ENCODE results near the gene PARP12.

PARP12 gene

GRCh38 chr7:140041659-140042385 is 20.9 kb downstream of the PARP12 start:
- TF ChIP-seq JUND (IDR thresholded peaks at IDR 0.05; ENCODE audit: low read depth) = no peak
- in situ Hi-C loops (cut with HindIII; ENCODE audit: low pct_unique_long_range_greater_than_20kb, low sequenced_read_pairs) = no loop called here
- DNase-seq (ENCODE audit: low read depth in 1 of 2, low spot score in 1 of 2) = no peak

DNA sequence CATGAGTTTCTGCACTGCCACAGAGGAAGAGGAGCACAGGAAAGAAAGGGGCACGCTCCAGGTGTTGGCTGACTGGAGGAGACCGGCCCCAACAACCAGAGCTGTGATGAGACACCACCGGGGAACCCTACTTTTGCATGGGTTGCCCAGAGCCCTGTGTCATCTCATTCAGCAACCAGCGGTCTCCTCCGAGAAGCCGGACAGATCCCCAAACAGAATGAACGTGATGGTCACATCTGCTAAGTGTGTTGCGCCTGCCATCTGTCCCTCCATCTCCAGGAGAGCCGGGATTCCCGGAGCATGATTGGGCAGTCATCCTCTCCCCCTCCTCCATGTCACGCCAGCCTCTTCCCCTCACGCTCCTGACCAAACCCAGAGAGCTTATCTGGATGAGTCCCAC is 22.9 kb downstream of the PARP12 start:
- no peak for TF ChIP-seq JUND (IDR thresholded peaks at IDR 0.05; ENCODE audit: low read depth)
- no peak for DNase-seq (ENCODE audit: low read depth in 1 of 2, low spot score in 1 of 2)
- in situ Hi-C loops (cut with HindIII; ENCODE audit: low pct_unique_long_range_greater_than_20kb, low sequenced_read_pairs) = no loop called here

GRCh38 chr7:140039066-140039465 is 23.7 kb downstream of the PARP12 start:
- DNase-seq (ENCODE audit: low read depth in 1 of 2, low spot score in 1 of 2) = no peak
- in situ Hi-C loops (cut with HindIII; ENCODE audit: low pct_unique_long_range_greater_than_20kb, low sequenced_read_pairs) = no loop called here
- TF ChIP-seq JUND (IDR thresholded peaks at IDR 0.05; ENCODE audit: low read depth) = no peak

GRCh38 chr7:140036224-140036962 is 26.4 kb downstream of the PARP12 start:
- no peak for TF ChIP-seq JUND (IDR thresholded peaks at IDR 0.05; ENCODE audit: low read depth)
- in situ Hi-C loops (cut with HindIII; ENCODE audit: low pct_unique_long_range_greater_than_20kb, low sequenced_read_pairs) = no loop called here
- no peak for DNase-seq (ENCODE audit: low read depth in 1 of 2, low spot score in 1 of 2)

- in situ Hi-C loops (cut with HindIII; ENCODE audit: low pct_unique_long_range_greater_than_20kb, low sequenced_read_pairs) = no loop called here
- no peak for DNase-seq (ENCODE audit: low read depth in 1 of 2, low spot score in 1 of 2)
- no peak for TF ChIP-seq JUND (IDR thresholded peaks at IDR 0.05; ENCODE audit: low read depth)
These were observed 27.1 kb downstream of the PARP12 start for GRCh38 chr7:140035400-140036223.

DNA sequence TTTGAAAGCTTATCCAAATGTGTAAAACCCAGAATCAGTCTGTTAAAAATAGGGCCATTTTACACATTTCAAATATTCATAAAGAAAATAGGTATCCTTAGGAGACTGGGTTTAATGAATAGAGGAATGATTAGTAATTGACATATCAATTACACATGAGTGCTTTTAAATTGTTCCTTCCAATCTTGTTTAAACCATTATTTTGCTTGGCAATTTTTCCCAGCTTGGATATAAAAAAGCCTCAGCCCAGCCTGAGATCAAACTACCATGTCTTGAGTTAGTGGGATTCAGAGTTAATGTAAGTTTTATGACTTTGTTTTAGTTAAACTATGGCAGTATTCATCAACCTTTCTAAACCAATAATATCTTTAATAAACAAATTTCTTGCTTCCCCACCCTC is 28.3 kb downstream of the PARP12 start:
- in situ Hi-C loops (cut with HindIII; ENCODE audit: low pct_unique_long_range_greater_than_20kb, low sequenced_read_pairs) = no loop called here
- no peak for DNase-seq (ENCODE audit: low read depth in 1 of 2, low spot score in 1 of 2)
- TF ChIP-seq JUND (IDR thresholded peaks at IDR 0.05; ENCODE audit: low read depth) = no peak

DNA sequence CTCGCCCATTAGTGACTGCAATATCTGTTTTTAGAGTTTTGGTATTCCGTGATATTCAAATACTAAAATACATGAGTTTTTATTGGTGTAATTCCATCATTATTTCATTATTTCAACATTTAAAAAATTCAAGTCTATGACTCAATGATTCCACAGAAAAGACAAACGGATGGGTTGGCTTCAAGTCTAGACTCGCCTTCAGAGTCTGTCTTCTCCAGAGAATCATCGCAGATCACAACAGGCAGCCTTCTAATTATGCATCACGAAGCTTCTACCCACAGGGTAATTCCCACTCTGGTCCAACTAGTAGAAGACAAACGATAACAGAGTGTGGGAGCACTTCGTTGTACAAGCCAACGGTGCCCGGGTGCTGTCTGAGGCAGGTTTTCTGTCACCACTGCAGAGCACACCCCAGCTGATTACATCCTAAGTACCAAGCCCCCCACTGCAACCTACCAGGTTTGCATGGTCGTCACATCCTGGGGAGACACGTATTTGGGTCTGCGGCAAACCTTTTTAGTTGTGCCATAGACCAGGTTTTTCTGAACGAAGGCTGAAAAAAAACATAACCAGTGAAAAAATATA is 28.9 kb downstream of the PARP12 start:
- no peak for TF ChIP-seq JUND (IDR thresholded peaks at IDR 0.05; ENCODE audit: low read depth)
- in situ Hi-C loops (cut with HindIII; ENCODE audit: low pct_unique_long_range_greater_than_20kb, low sequenced_read_pairs) = no loop called here
- DNase-seq (ENCODE audit: low read depth in 1 of 2, low spot score in 1 of 2) = no peak

GRCh38 chr7:140033036-140033435 is 29.7 kb downstream of the PARP12 start:
- TF ChIP-seq JUND (IDR thresholded peaks at IDR 0.05; ENCODE audit: low read depth) = no peak
- DNase-seq (ENCODE audit: low read depth in 1 of 2, low spot score in 1 of 2) = no peak
- in situ Hi-C loops (cut with HindIII; ENCODE audit: low pct_unique_long_range_greater_than_20kb, low sequenced_read_pairs) = no loop called here

GRCh38 chr7:140031364-140031763 is 31.4 kb downstream of the PARP12 start:
- TF ChIP-seq JUND (IDR thresholded peaks at IDR 0.05; ENCODE audit: low read depth) = no peak
- in situ Hi-C loops (cut with HindIII; ENCODE audit: low pct_unique_long_range_greater_than_20kb, low sequenced_read_pairs) = no loop called here

DNA sequence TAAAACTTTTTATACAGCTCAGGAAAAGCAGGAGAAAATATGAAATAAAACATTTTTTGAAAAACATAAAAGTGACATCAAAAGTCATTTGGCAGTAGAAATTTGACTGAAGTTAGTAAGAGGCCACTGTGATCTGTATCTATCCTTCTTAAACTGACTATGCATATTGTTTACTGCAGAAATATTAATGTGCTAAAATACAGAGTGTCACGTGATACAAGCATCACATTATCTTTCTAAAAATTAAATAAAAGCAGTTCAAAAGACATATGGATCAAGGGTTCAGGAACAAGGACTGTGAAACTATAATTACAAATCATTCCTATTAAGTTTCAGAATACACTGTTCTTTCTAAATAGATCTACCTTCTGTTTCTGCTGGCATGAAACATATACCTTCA is 33.7 kb downstream of the PARP12 start:
- in situ Hi-C loops (cut with HindIII; ENCODE audit: low pct_unique_long_range_greater_than_20kb, low sequenced_read_pairs) = no loop called here
- no peak for TF ChIP-seq JUND (IDR thresholded peaks at IDR 0.05; ENCODE audit: low read depth)
- DNase-seq (ENCODE audit: low read depth in 1 of 2, low spot score in 1 of 2) = no peak

More at GRCh38 chr7:140031364-140031763, 31.4 kb downstream of the PARP12 start:
- DNase-seq (ENCODE audit: low read depth in 1 of 2, low spot score in 1 of 2) = no peak

DNA sequence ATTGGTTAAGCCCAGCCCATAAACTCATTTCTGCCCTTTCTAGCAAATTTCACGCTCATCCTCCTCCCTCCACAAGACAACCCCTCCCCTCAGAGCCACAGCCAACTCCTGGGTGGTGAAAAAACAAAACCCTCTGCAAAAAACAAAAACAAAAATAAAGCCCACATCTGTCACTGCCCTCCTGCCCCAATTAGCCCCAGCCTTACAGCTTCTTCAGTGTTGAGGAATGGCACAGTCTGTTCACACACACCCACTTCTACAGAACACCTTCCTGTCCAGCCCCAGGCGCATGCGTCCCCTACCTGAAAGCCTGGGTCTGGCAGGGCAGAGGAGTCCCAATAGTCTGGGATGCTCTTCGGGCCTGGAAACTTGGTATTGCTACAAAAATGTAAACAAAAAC is 34.4 kb downstream of the PARP12 start:
- no peak for DNase-seq (ENCODE audit: low read depth in 1 of 2, low spot score in 1 of 2)
- in situ Hi-C loops (cut with HindIII; ENCODE audit: low pct_unique_long_range_greater_than_20kb, low sequenced_read_pairs) = no loop called here
- TF ChIP-seq JUND (IDR thresholded peaks at IDR 0.05; ENCODE audit: low read depth) = no peak

DNA sequence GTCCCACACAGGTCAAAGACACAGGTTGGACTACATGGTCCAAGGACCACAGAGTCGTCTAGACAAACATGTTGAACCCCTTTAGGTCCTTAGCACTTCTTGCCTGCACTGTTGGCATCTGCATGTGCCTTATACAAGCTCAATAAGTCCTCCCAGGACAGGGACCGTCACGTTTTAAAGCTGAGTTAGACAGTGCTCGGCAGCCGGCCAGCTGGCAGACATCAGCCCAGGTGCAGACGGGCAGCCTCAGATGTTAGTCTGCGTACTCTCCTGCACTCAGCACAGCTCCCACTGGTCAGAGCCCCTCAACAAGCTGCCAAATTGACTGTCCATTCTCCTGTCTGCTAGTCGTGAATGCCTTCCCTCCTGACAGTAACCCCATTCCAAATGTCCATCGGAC is 34.9 kb downstream of the PARP12 start:
- no peak for DNase-seq (ENCODE audit: low read depth in 1 of 2, low spot score in 1 of 2)
- in situ Hi-C loops (cut with HindIII; ENCODE audit: low pct_unique_long_range_greater_than_20kb, low sequenced_read_pairs) = no loop called here
- no peak for TF ChIP-seq JUND (IDR thresholded peaks at IDR 0.05; ENCODE audit: low read depth)
